Stimulated activated naive CD8-positive, alpha-beta T cell treated with anti-CD3 and anti-CD28 coated beads, Interleukin-15, Interleukin-2, amounts not matched to agents 100 ng/mL and 50 ng/mL, for 24 hours (primary cell): ENCODE measurements around the gene CEP104.

ENCODE experiments used
- H3K27ac Mint-ChIP-seq: one replicate; pipeline ENCODE4 v1.8.0; 2021; ENCODE audit warnings: mild to moderate bottlenecking, mixed read lengths
- H3K27me3 Mint-ChIP-seq: one replicate; pipeline ENCODE4 v1.8.0; 2021; ENCODE audit warnings: mixed read lengths
- H3K36me3 Mint-ChIP-seq: one replicate; pipeline ENCODE4 v1.8.0; 2021; ENCODE audit warnings: low read depth, mixed read lengths
- H3K4me1 Mint-ChIP-seq: one replicate; pipeline ENCODE4 v1.8.0; 2021; ENCODE audit warnings: low read depth, mixed read lengths
- H3K4me3 Mint-ChIP-seq: one replicate; pipeline ENCODE4 v1.8.0; 2021; ENCODE audit warnings: mild to moderate bottlenecking, mixed read lengths
- H3K9me3 Mint-ChIP-seq: one replicate; pipeline ENCODE4 v1.8.0; 2021; ENCODE audit warnings: mixed read lengths

CEP104 gene

GRCh38 chr1:3770047-3770765, 86.8 kb downstream of the CEP104 start:
- H3K4me1 Mint-ChIP-seq = peaks cover 10% of the 10 kb centered on the region
- H3K27ac Mint-ChIP-seq = no peak overlapping the region
- H3K36me3 Mint-ChIP-seq = no peaks in the 10 kb centered on the region
- H3K4me3 Mint-ChIP-seq = peak overlapping the region; percentile 1
- no peaks in the 10 kb centered on the region for H3K9me3 Mint-ChIP-seq
- H3K27me3 Mint-ChIP-seq = peaks cover 3% of the 10 kb centered on the region

DNA sequence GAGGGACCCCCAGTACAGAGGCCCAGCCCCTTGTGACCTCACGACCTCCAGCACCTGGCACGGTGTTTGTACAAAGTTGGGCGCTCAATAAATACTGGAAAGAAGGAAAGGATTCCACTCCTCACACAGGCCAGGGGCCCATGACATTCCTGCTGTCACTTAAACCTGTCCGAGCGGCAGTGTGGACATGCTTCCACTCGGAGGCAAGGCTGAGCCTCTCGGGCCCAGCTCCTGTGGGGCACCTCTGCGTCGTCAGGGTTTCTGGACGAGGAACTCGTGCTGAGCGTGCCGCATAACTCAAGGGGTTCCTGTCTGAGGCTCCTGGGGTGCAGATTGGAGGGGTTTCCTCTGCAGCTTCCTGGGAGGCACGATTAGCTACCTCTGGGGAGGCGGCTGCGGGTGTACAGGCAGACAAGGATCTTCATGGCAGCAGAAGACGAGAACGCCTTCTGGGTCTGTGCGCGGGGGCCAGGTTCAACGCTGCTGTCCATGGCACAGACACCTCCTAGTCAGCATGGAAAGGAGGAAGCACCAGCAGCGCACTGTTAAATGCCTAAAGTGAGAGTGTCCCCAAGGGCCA, 88.1 kb downstream of the CEP104 start:
- no peak overlapping the region for H3K4me3 Mint-ChIP-seq
- H3K27me3 Mint-ChIP-seq = peaks cover 4% of the 10 kb centered on the region
- no peaks in the 10 kb centered on the region for H3K9me3 Mint-ChIP-seq
- no peak overlapping the region for H3K27ac Mint-ChIP-seq
- peaks cover 10% of the 10 kb centered on the region for H3K4me1 Mint-ChIP-seq
- no peaks in the 10 kb centered on the region for H3K36me3 Mint-ChIP-seq

GRCh38 chr1:3767328-3767925, 89.6 kb downstream of the CEP104 start:
- Mint-ChIP-seq H3K27ac (no peak overlapping the region), H3K4me3 (no peak overlapping the region)

DNA sequence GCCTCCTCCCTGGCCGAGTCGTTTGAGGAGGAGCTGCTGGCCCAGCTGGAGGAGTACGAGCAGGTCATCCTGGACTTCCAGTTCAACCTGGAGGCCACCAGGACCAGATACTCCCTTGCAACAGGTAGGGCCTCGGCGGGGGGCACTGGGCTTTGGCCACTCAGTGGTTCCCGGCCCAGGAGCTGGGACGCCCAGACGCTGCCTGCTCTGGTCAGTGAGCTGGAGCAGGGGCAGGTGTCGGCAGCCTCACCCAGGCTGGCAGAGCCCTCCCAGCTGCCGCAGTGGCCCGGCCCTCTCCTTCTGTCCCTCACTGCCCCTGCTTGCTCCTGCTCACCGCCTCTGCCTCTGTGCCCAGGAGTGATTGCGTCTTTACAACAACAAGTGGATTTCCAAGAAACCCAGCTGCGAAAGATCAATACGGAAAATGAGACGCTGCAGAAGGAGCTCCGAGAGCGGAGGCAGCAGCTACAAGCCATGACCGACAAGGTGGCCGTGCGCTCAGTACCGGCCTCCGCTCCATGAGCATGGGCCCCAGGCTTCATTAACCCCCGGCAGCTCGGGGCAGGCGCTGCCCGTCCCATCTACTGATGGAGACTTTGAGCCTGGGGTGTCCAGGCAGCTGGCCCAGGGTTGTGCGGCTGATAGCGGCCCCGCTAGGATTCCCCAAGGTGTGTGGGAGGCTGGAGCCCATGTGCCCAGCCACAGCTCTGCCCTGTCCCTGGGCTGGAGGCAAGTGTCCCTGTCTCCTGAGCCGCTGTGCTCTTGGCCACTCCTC, 93.5 kb downstream of the CEP104 start:
- no peak overlapping the region for H3K4me3 Mint-ChIP-seq
- no peaks in the 10 kb centered on the region for H3K4me1 Mint-ChIP-seq
- peaks cover 23% of the 10 kb centered on the region for H3K27me3 Mint-ChIP-seq
- no peak overlapping the region for H3K27ac Mint-ChIP-seq
- no peaks in the 10 kb centered on the region for H3K36me3 Mint-ChIP-seq
- no peaks in the 10 kb centered on the region for H3K9me3 Mint-ChIP-seq

More at GRCh38 chr1:3767328-3767925, 89.6 kb downstream of the CEP104 start:
- H3K27me3 Mint-ChIP-seq = peaks cover 4% of the 10 kb centered on the region
- H3K36me3 Mint-ChIP-seq = no peaks in the 10 kb centered on the region
- H3K9me3 Mint-ChIP-seq = no peaks in the 10 kb centered on the region
- H3K4me1 Mint-ChIP-seq = peaks cover 10% of the 10 kb centered on the region

DNA sequence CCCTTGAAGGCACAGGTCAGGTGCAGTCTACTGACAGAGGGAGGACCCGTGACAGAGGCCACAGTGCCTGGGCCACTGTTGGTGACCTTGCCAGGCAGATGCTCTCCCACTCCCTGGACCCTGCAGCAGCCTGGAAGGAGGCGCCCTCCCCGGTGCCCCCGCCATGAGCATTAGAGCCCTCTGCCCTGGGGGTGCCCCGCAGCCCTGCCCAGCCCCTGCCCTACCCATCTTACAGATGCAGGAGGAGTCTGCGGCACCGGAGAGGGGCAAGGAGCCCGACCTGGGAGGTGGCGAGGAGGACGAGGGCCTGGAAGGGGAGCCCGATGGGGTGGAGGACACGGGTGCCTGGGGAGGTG, 94.2 kb downstream of the CEP104 start:
- Mint-ChIP-seq H3K4me3 (no peak overlapping the region), H3K27me3 (peaks cover 26% of the 10 kb centered on the region), H3K27ac (no peak overlapping the region), H3K9me3 (no peaks in the 10 kb centered on the region), H3K4me1 (no peaks in the 10 kb centered on the region), H3K36me3 (no peaks in the 10 kb centered on the region)

GRCh38 chr1:3762151-3762872, 94.7 kb downstream of the CEP104 start:
- no peak overlapping the region for H3K27ac Mint-ChIP-seq
- no peaks in the 10 kb centered on the region for H3K36me3 Mint-ChIP-seq
- no peaks in the 10 kb centered on the region for H3K9me3 Mint-ChIP-seq
- no peak overlapping the region for H3K4me3 Mint-ChIP-seq
- peaks cover 26% of the 10 kb centered on the region for H3K27me3 Mint-ChIP-seq
- H3K4me1 Mint-ChIP-seq = no peaks in the 10 kb centered on the region
